Measurements from ENCODE around the gene OTOF. TPM values are rescaled to one million over a fixed set of nuclear protein-coding genes. Genes with fewer than 3 reads are reported as not detected.

OTOF gene
- total and polyA plus RNA-seq, 9 of the 15 experiments (the other 6 are each of a cell fraction or from before 2014, with no cell fraction given): 0.03 to 0.11 (median 0.06) TPM; not detected in 5

GRCh38 chr2:26519396-26520147 is 41.6 kb upstream of the OTOF start:
- H3K79me2 ChIP-seq (ENCODE audit: control insufficient read depth, insufficient read depth, low read length): no peaks in the 10 kb centered on the region
- no peak overlapping the region for H2AFZ ChIP-seq (ENCODE audit: low read depth, low read length)
- CTCF ChIA-PET (ENCODE audit: low intra/inter-chr PET ratio): interaction anchor here (3.9 kb wide), 1 partner anchor 58 kb away, joined by 31 read pairs; no protein-coding TSS in a partner anchor
- H3K9me1 ChIP-seq (ENCODE audit: control insufficient read depth, insufficient read depth, low read length): no peaks in the 10 kb centered on the region
- no peak overlapping the region for H3K4me3 ChIP-seq
- peaks cover 3 to 6% of the 10 kb centered on the region in 2 experiments; a peak in 2 of 5 replicates for H3K4me1 ChIP-seq (replicated peaks in 1 of 2; ENCODE audit: control insufficient read depth in 2 of 2, insufficient read depth in 2 of 2, low read length in 2 of 2)
- H4K20me1 ChIP-seq (replicated peaks; ENCODE audit: control insufficient read depth, insufficient read depth, low read length): 0 out of 2 replicates have a peak, but pooled peaks cover 1% of the 10 kb centered on the region
- no TSS peak for BruUV-seq (replicated peaks)
- in situ Hi-C loops (cut with MboI): no loop called here
- H3K4me2 ChIP-seq (ENCODE audit: insufficient read depth, low read length): no peak overlapping the region
- intact Hi-C loops (cut with micrococcal nuclease): loop anchor here (2.0 kb wide), 1 partner anchor 35 kb away; no protein-coding TSS in a partner anchor
- FAIRE-seq (no peak), DNase-seq (ENCODE audit: extremely low read depth in 1 of 4, low spot score in 3 of 4) (no peak), ATAC-seq (no peak)
- POLR2A ChIA-PET: interaction anchor here (0.6 kb wide), 1 partner anchor 95 kb away, joined by 3 read pairs; no protein-coding TSS in a partner anchor
- peaks cover 32 to 76% of the 10 kb centered on the region in 2 experiments for H3K27me3 ChIP-seq (ENCODE audit: control insufficient read depth in 2 of 2, insufficient read depth in 2 of 2, low read length in 2 of 2)
- H3K9ac ChIP-seq (ENCODE audit: insufficient read depth in 1 of 2, low read depth in 2 of 2, low read length in 2 of 2): no peak overlapping the region; a peak in 1 of 4 replicates
- no peak overlapping the region for H3K27ac ChIP-seq (ENCODE audit: extremely low read depth, low read depth, low read length)
- H3K36me3 ChIP-seq (ENCODE audit: control insufficient read depth, insufficient read depth, low read length): no peaks in the 10 kb centered on the region
- 4% methylated on average over 8 of the region's 8 CpGs for WGBS (ENCODE audit: insufficient coverage, low coverage, missing lambda C conversion rate)
- H3K9me3 ChIP-seq (replicated peaks; ENCODE audit: control insufficient read depth, insufficient read depth, low read depth, low read length): no peaks in the 10 kb centered on the region
- TF ChIP-seq THRAP3 (IDR thresholded peaks at IDR 0.05; ENCODE audit: borderline replicate concordance) (no peak), ATF7 (IDR thresholded peaks at IDR 0.05) (0 out of 2 replicates have a peak, but pooled peaks have one; percentile 25), ARID2 (IDR thresholded peaks at IDR 0.05) (no peak), CAMTA2 (CRISPR knock-in tag; conservative IDR thresholded peaks at IDR 0.05) (no peak), ZNF695 (CRISPR knock-in tag; IDR thresholded peaks at IDR 0.05) (no peak), SREBF2 (CRISPR knock-in tag; IDR thresholded peaks at IDR 0.05) (no peak), ZNF76 (CRISPR knock-in tag; IDR thresholded peaks at IDR 0.05; ENCODE audit: borderline replicate concordance) (no peak), U2AF2 (optimal IDR thresholded peaks at IDR 0.05; ENCODE audit: low read depth, low read length) (no peak), HCFC1 (IDR thresholded peaks at IDR 0.05; ENCODE audit: low read depth, low read length) (no peak), USF2 (CRISPR knock-in tag; IDR thresholded peaks at IDR 0.05) (no peak), HES1 (IDR thresholded peaks at IDR 0.05; ENCODE audit: low read depth) (no peak)
- TF ChIP-seq, protein P1, sequence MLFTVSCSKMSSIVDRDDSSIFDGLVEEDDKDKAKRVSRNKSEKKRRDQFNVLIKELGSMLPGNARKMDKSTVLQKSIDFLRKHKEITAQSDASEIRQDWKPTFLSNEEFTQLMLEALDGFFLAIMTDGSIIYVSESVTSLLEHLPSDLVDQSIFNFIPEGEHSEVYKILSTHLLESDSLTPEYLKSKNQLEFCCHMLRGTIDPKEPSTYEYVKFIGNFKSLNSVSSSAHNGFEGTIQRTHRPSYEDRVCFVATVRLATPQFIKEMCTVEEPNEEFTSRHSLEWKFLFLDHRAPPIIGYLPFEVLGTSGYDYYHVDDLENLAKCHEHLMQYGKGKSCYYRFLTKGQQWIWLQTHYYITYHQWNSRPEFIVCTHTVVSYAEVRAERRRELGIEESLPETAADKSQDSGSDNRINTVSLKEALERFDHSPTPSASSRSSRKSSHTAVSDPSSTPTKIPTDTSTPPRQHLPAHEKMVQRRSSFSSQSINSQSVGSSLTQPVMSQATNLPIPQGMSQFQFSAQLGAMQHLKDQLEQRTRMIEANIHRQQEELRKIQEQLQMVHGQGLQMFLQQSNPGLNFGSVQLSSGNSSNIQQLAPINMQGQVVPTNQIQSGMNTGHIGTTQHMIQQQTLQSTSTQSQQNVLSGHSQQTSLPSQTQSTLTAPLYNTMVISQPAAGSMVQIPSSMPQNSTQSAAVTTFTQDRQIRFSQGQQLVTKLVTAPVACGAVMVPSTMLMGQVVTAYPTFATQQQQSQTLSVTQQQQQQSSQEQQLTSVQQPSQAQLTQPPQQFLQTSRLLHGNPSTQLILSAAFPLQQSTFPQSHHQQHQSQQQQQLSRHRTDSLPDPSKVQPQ (CRISPR knock-in tag; IDR thresholded peaks at IDR 0.05; ENCODE audit: borderline replicate concordance): no peak
- TF ChIP-seq, protein P2, sequence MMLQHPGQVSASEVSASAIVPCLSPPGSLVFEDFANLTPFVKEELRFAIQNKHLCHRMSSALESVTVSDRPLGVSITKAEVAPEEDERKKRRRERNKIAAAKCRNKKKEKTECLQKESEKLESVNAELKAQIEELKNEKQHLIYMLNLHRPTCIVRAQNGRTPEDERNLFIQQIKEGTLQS (IDR thresholded peaks at IDR 0.05): peak; percentile 31; the same call in 1 of the 2 replicates
- TF ChIP-seq, protein P2 (CRISPR knock-in tag; conservative IDR thresholded peaks at IDR 0.05): no peak
- TF ChIP-seq, protein P3, sequence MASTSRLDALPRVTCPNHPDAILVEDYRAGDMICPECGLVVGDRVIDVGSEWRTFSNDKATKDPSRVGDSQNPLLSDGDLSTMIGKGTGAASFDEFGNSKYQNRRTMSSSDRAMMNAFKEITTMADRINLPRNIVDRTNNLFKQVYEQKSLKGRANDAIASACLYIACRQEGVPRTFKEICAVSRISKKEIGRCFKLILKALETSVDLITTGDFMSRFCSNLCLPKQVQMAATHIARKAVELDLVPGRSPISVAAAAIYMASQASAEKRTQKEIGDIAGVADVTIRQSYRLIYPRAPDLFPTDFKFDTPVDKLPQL (IDR thresholded peaks at IDR 0.05; ENCODE audit: extremely low read depth, insufficient read length): no peak
